EH (cell line): ENCODE results near the gene MTERF4.

Experiments
- DNase-seq: peaks from one replicate; pipeline ENCODE4 v3.0.0-alpha.2; 2015; ENCODE audit warnings: low read depth

Gene MTERF4, protein sequence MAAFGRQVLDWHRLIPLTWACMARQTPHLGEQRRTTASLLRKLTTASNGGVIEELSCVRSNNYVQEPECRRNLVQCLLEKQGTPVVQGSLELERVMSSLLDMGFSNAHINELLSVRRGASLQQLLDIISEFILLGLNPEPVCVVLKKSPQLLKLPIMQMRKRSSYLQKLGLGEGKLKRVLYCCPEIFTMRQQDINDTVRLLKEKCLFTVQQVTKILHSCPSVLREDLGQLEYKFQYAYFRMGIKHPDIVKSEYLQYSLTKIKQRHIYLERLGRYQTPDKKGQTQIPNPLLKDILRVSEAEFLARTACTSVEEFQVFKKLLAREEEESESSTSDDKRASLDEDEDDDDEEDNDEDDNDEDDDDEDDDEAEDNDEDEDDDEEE

GRCh38 chr2:241102239-241102803, at the start of gene MTERF4:
Gene MTERF4, minus strand, starts transcription at chr2:241102287. Its CDS starts 14 bp downstream, at chr2:241102273.
- peak; percentile 83 for DNase-seq

- peak; percentile 14 for DNase-seq
Measured at GRCh38 chr2:241150660-241151530, 48.8 kb upstream of the MTERF4 start.

DNA sequence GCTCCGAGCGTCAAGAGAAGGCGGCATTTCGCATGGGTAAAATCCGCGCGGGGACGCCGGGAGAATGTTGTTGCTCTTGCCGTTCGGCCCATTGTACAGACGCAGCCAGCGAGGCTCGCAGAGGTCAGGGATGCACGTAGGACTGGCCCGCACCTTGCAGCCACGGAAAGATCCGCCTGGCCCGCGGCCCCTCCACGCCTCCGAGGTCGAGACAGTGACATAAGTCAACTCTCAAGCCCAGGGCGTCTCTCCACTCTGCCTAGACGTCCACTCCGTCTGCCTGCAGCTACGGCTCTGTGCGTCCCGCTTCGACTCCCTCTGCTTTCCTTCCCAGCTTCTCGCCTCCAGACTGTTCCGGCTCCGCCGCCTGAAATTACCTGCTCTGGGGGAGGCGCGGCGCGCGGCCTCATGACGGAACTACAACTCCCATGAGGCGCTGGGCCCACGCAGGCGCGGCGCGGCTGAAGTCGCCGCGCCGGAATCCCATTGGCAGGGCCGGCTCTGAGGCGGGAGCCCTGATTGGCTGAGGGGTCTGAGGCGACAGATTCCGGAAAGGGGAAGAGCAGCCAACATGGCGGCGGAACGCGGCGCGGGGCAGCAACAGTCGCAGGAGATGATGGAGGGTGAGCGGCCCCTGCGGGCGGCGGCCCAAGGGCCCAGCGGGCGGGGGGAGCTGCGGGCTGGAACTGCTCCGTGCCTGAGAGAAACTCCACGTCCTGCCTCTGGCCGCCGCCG, 48.0 kb upstream of the MTERF4 start, which contains the start of gene PPP1R7:
PPP1R7 (plus strand) TSS at position 543 of the 735 bp plus-strand sequence; CDS start at position 572, 29 bp downstream.
- DNase-seq, result peak; percentile 93

DNA sequence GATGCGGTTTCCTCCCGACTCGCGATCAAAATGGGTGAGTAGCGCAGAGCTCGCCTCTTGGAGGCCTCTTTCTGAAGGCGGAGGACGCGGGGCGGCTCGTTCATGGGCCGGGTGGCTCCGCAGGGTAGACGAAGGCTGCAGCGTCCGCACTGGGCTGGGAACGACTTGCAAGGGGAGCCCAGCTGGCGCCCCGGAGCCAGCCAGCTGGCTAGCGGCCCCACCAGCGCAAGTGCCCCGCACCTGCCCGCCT, 47.5 kb upstream of the MTERF4 start:
- DNase-seq, result no peak

GRCh38 chr2:241148891-241149674, 47.0 kb upstream of the MTERF4 start, which contains the start of gene PASK:
Gene PASK, minus strand, starts transcription at chr2:241149472. Its CDS starts 6,440 bp downstream, at chr2:241143032.
- peak; percentile 93 for DNase-seq

DNA sequence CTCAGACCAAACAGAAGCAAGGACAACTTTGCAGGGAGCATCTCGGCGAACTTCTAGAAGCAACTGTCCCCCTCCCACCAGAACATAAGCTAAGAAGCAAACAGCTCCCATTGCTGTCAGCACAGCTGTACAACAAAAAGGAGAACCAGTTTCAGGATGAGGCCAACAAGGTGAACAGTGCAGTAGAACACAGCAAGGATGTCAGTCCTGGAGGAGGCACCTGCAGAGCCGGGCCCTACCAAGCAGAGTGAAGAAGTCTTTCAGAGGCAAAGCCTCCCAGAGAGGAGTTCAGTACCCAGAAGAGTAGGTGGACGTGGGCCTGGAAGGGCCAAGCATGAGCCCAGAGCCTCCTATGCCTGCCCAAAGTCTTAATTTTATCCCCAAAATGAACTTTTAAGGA, 46.2 kb upstream of the MTERF4 start:
- no peak for DNase-seq

- DNase-seq, result no peak
Measured at GRCh38 chr2:241147336-241147735, 45.2 kb upstream of the MTERF4 start.

- DNase-seq, result no peak
Measured at GRCh38 chr2:241146286-241146685, 44.2 kb upstream of the MTERF4 start.

GRCh38 chr2:241142593-241142992, 40.5 kb upstream of the MTERF4 start:
- DNase-seq, result no peak

- DNase-seq, result no peak
Measured at GRCh38 chr2:241142063-241142462, 40.0 kb upstream of the MTERF4 start.

- DNase-seq, result no peak
Measured at GRCh38 chr2:241141214-241141770, 39.2 kb upstream of the MTERF4 start.

DNA sequence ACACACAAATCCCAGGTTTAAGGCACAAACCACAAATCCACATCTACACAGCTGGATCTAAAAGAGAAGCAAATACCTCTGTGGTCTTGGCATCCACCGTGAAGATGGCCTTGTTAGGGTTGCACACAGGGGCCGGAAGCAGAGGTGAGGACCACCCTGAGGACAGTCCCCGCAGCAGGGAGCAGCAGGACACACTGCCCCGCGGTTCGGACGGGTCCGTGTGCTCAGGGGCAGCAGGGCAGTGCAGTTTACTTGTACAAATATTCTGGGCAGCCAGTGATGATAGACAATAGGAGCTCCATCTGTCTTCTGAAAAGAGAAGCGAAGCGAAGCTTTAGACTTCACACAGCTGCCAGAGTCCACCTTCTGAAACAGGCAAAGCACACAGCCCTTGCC, 38.4 kb upstream of the MTERF4 start:
- DNase-seq, result no peak

GRCh38 chr2:241139531-241140444, 37.7 kb upstream of the MTERF4 start:
- no peak for DNase-seq

GRCh38 chr2:241138471-241138870, 36.4 kb upstream of the MTERF4 start:
- DNase-seq, result no peak

DNA sequence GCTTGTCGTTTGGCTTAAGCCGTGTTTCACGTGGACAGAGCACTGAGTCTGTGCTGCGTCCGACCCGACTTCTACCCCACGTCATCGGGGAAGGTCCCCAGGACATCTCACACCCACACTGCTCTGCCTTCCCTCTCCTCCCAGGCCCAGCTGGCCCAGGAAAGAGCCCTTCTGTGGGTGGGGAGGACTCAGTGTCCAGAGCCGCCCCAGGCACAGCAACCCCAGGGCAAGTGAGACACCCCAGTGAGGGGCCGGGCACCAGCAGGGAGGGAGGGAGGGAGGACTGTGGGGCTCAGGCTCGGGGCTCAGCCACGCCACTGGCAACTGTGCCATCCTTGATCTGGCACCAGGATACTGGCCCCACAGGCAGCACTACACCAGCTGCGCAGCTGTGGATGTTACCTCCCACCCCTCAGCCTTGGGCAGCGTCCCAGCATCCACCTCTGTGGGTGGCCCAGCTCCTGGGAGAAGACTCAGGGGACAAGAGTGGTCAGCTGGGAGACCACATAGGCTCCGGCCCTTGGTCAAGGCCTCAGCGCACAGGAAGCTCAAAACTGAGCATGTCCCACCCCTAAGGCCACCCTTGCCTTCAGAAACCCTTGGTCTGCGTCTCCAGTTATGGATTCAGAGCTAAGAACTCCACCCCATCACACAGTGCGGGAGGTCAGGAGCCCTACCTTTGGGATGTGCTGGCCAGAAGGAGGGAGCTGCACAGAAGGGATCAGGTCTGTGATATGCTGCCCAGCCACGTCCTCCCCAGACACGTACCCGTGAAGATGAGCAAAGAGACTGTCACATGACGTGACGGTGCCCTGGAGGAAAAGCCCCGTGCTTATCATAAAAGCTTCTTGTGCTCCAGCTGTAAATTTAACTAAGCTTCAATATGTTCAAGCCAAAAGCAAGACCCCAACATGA, 35.4 kb upstream of the MTERF4 start:
- no peak for DNase-seq

DNA sequence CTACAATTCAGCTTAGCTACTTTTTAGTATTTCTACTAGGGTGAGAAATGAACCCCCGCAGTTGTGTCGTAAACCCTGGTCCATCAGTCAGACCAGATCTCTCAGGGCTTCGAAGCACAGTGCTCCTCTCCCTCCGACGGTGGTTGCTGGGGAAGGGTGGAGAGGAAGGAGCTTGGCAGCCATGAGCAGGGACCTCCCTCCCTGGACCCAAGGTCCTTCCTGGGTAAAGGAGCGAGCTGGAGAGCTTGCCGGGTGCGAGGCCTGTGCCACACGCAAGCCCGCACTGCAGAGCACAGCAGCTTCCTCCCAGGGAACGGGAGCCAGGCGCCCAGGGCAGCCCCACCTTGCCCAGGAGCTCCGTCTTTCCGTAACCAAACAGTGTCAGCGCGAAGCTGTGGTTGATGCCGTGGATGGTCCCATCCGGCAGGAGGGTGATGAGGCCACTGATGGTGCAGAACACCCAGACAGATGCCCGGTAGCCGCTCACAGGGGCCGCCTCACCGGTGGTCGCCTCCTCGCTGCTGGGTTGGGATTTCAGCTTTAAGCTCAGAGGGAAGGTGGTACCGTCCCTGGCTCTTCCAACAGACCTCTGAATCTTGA, 34.7 kb upstream of the MTERF4 start:
- no peak for DNase-seq

DNA sequence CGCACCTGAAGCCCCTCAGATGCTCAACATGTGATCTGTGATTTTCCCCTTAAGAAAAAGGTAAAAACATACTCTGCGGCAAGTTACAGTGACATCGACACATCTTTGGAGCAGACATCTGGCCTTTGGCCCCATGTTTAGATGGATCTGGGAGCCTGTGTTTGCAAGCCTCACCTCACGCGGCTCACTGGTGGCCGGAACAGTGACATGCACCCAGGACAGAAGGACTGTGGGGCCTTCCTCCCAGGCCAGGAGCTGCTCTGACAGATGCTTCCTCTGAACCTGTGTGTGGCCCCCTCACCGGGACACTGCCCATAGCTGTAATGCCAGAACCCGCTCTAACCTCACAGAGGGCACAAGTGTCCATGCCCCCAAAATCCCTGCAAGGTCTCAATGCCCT, 34.1 kb upstream of the MTERF4 start:
- DNase-seq, result no peak

- DNase-seq, result no peak
Measured at GRCh38 chr2:241135737-241136136, 33.6 kb upstream of the MTERF4 start.
